H9 (cell line): ENCODE results near the gene NLRP5. TPM values are rescaled to one million over a fixed set of nuclear protein-coding genes. Genes with fewer than 3 reads are reported as not detected.

Experiments used
- DNase-seq: peaks from one replicate; pipeline ENCODE4 v3.0.0-alpha.2; 2017
- H2AFZ ChIP-seq: one replicate; pipeline ENCODE4 v1.6.1; 2013; ENCODE audit warnings: mild to moderate bottlenecking, low read length, control low read depth, moderate library complexity
- H2AK5ac ChIP-seq: 2 replicates; pipeline ENCODE4 v1.6.1; 2013; ENCODE audit warnings: low read length, control low read depth, mixed read lengths; ENCODE audit not compliant: insufficient read length
- H2BK120ac ChIP-seq: one replicate; pipeline ENCODE4 v1.6.1; 2013; ENCODE audit warnings: low read depth, mild to moderate bottlenecking, low read length, control low read depth, inconsistent platforms; ENCODE audit not compliant: poor library complexity, severe bottlenecking
- H2BK12ac ChIP-seq: 2 replicates; pipeline ENCODE4 v1.6.1; 2013; ENCODE audit warnings: low read length, control low read depth, mixed read lengths, low read depth; ENCODE audit not compliant: insufficient read length
- H2BK15ac ChIP-seq: 2 replicates; pipeline ENCODE4 v1.6.1; 2013; ENCODE audit warnings: low read depth, low read length, control low read depth
- H2BK20ac ChIP-seq: one replicate; pipeline ENCODE4 v1.6.1; 2013; ENCODE audit warnings: low read depth, mild to moderate bottlenecking, low read length, control low read depth, inconsistent platforms; ENCODE audit not compliant: poor library complexity, severe bottlenecking
- H2BK5ac ChIP-seq: 2 replicates; pipeline ENCODE4 v1.6.1; 2013; ENCODE audit warnings: low read length, control low read depth, mixed read lengths; ENCODE audit not compliant: insufficient read length
- H3K14ac ChIP-seq: 2 replicates; pipeline ENCODE4 v1.6.1; 2013; ENCODE audit warnings: low read length, control low read depth; ENCODE audit not compliant: insufficient read depth
- H3K18ac ChIP-seq: 2 replicates; pipeline ENCODE4 v1.6.1; 2013; ENCODE audit warnings: low read depth, mild to moderate bottlenecking, mixed read lengths, low read length, control low read depth; ENCODE audit not compliant: insufficient read length
- H3K23ac ChIP-seq: 2 replicates; pipeline ENCODE4 v1.6.1; 2013; ENCODE audit warnings: low read length, control low read depth, mixed read lengths, low read depth; ENCODE audit not compliant: insufficient read length
- H3K23me2 ChIP-seq: 2 replicates; pipeline ENCODE4 v1.6.1; 2013; ENCODE audit warnings: low read depth, mild to moderate bottlenecking, mixed read lengths, low read length, control low read depth; ENCODE audit not compliant: insufficient read length, poor library complexity, severe bottlenecking
- H3K27ac ChIP-seq: 2 replicates; pipeline ENCODE4 v1.5.1; 2013; ENCODE audit warnings: low read length, control low read depth, mixed read lengths, low read depth; ENCODE audit not compliant: insufficient read length
- H3K27me3 ChIP-seq: 2 replicates; pipeline ENCODE4 v1.6.1; 2013; ENCODE audit warnings: low read length, control low read depth, inconsistent platforms; ENCODE audit not compliant: insufficient read depth
- H3K4ac ChIP-seq: 2 replicates; pipeline ENCODE4 v1.6.1; 2013; ENCODE audit warnings: low read depth, mild to moderate bottlenecking, control low read depth, inconsistent platforms, low read length, moderate library complexity
- H3K4me1 ChIP-seq: 2 replicates; pipeline ENCODE4 v1.6.1; 2013; ENCODE audit warnings: low read length, control low read depth, inconsistent platforms; ENCODE audit not compliant: insufficient read depth
- H3K4me2 ChIP-seq: 2 replicates; pipeline ENCODE4 v1.6.1; 2013; ENCODE audit warnings: low read length, control low read depth, mixed read lengths; ENCODE audit not compliant: insufficient read length, insufficient read depth
- H3K56ac ChIP-seq: 2 replicates; pipeline ENCODE4 v1.6.1; 2013; ENCODE audit warnings: low read depth, mild to moderate bottlenecking, mixed read lengths, low read length, control low read depth; ENCODE audit not compliant: insufficient read length
- H3K79me1 ChIP-seq: 2 replicates; pipeline ENCODE4 v1.6.1; 2013; ENCODE audit warnings: low read depth, mild to moderate bottlenecking, moderate library complexity, low read length, control low read depth, inconsistent platforms; ENCODE audit not compliant: insufficient read depth, poor library complexity, severe bottlenecking
- H3K79me2 ChIP-seq: 2 replicates; pipeline ENCODE4 v1.6.1; 2013; ENCODE audit warnings: low read length, control low read depth, inconsistent platforms; ENCODE audit not compliant: insufficient read depth
- H3K9ac ChIP-seq: 2 replicates; pipeline ENCODE4 v1.6.1; 2013; ENCODE audit warnings: low read length, control low read depth, mixed read lengths; ENCODE audit not compliant: insufficient read length; ENCODE audit errors: extremely low read depth
- H3K9me3 ChIP-seq: one replicate; pipeline ENCODE4 v1.6.1; 2013; ENCODE audit warnings: low read depth, low read length, inconsistent platforms; ENCODE audit not compliant: control insufficient read depth
- H3T11ph ChIP-seq: one replicate; pipeline ENCODE4 v1.6.1; 2013; ENCODE audit warnings: mild to moderate bottlenecking, low read length, control low read depth, inconsistent platforms
- H4K20me1 ChIP-seq: one replicate; pipeline ENCODE4 v1.6.1; 2013; ENCODE audit not compliant: control insufficient read depth, insufficient read length, insufficient read depth
- H4K5ac ChIP-seq: 2 replicates; pipeline ENCODE4 v1.6.1; 2013; ENCODE audit warnings: low read depth, mild to moderate bottlenecking, mixed read lengths, low read length, control low read depth; ENCODE audit not compliant: insufficient read length
- H4K8ac ChIP-seq: replicated peaks from 2 replicates; pipeline ENCODE4 v1.6.1; 2013; ENCODE audit warnings: low read length, control low read depth, mixed read lengths, low read depth; ENCODE audit not compliant: insufficient read length
- H4K91ac ChIP-seq: 2 replicates; pipeline ENCODE4 v1.6.1; 2013; ENCODE audit warnings: low read depth, mild to moderate bottlenecking, moderate library complexity, mixed read lengths, low read length, control low read depth; ENCODE audit not compliant: insufficient read length
- H3K27ac Mint-ChIP-seq, 3 experiments: 2 replicates in 2 of 3; 3 replicates in 1 of 3; pipeline ENCODE4 v1.8.0; 2020 to 2021; ENCODE audit warnings: mixed read lengths in 3 of 3, mild to moderate bottlenecking in 1 of 3, moderate library complexity in 1 of 3
- H3K27me3 Mint-ChIP-seq: 2 replicates; pipeline ENCODE4 v1.8.0; 2021; ENCODE audit warnings: low read depth, mild to moderate bottlenecking, moderate library complexity, mixed read lengths
- H3K36me3 Mint-ChIP-seq, 3 experiments: 2 replicates in 2 of 3; 3 replicates in 1 of 3; pipeline ENCODE4 v1.8.0; 2020 to 2021; ENCODE audit warnings: low read depth in 3 of 3, mixed read lengths in 3 of 3; ENCODE audit not compliant: insufficient read depth in 1 of 3
- H3K4me1 Mint-ChIP-seq, 2 experiments: 2 replicates each; pipeline ENCODE4 v1.8.0; 2020; ENCODE audit warnings: mixed read lengths in 2 of 2
- H3K4me3 Mint-ChIP-seq, 2 experiments: 2 replicates in 1 of 2; 3 replicates in 1 of 2; pipeline ENCODE4 v1.8.0; 2020 to 2021; ENCODE audit warnings: mild to moderate bottlenecking in 2 of 2, mixed read lengths in 2 of 2, moderate library complexity in 1 of 2
- H3K9me3 Mint-ChIP-seq, 2 experiments: 2 replicates in 1 of 2; 3 replicates in 1 of 2; pipeline ENCODE4 v1.8.0; 2020; ENCODE audit warnings: mild to moderate bottlenecking in 2 of 2, mixed read lengths in 2 of 2, moderate library complexity in 1 of 2
- CTCF ChIP-seq: fragments of 200-600 bp; sonication (generic); conservative IDR thresholded peaks from 3 replicates; pipeline ENCODE4 v1.8.0; 2021; ENCODE audit warnings: antibody characterized with exemption, mild to moderate bottlenecking
- WGBS: extraction: QIAGEN DNeasy Blood & Tissue Kit; methylation state at CpG from one replicate; pipeline ENCODE4 v1.1.7; 2013; ENCODE audit warnings: missing lambda C conversion rate, low lambda C conversion rate, mixed read lengths; ENCODE audit not compliant: insufficient read length; ENCODE audit errors: extremely low coverage; 5-methylcytosine and 5-hydroxymethylcytosine counted together
- total RNA-seq: library from RNA; stranded (reverse); gene quantifications from 2 replicates; pipeline ENCODE4 v1.2.1, GENCODE V29; 2021

NLRP5 gene
- total RNA-seq, 1 experiment from 2014 or later = not detected

GRCh38 chr19:55985254-55985653 lies 1.3 kb upstream of the NLRP5 start:
- Histone ChIP-seq H4K20me1 (no peaks in the 10 kb centered on the region), H2BK15ac (no peak overlapping the region), H4K91ac (no peak overlapping the region), H3K18ac (no peak overlapping the region), H2BK12ac (no peak overlapping the region), H2AFZ (no peak overlapping the region), H3K79me1 (no peaks in the 10 kb centered on the region), H3K27ac (no peak overlapping the region), H3T11ph (no peak overlapping the region), H3K14ac (no peak overlapping the region), H3K4me1 (no peaks in the 10 kb centered on the region), H2AK5ac (no peak overlapping the region), H3K56ac (no peak overlapping the region), H3K23ac (no peak overlapping the region), H3K4me2 (no peak overlapping the region), H3K4ac (no peak overlapping the region), H4K8ac (no peak overlapping the region), H3K79me2 (no peaks in the 10 kb centered on the region), H2BK20ac (no peak overlapping the region), H3K9me3 (peaks cover 76% of the 10 kb centered on the region), H3K9ac (no peak overlapping the region), H2BK5ac (no peak overlapping the region), H2BK120ac (no peak overlapping the region), H3K27me3 (no peaks in the 10 kb centered on the region), H3K23me2 (no peaks in the 10 kb centered on the region), H4K5ac (no peak overlapping the region)
- TF ChIP-seq CTCF = no peak
- Mint-ChIP-seq H3K9me3 (peaks cover 90 to 91% of the 10 kb centered on the region in 2 experiments), H3K4me3 (no peak overlapping the region), H3K36me3 (peaks cover 3 to 21% (median 4%) of the 10 kb centered on the region in 3 experiments; a peak in 6 of 7 replicates), H3K27ac (no peak overlapping the region), H3K4me1 (no peaks in the 10 kb centered on the region), H3K27me3 (no peaks in the 10 kb centered on the region; the same call in 1 of the 2 replicates)
- DNase-seq = no peak
- no CpG with 5 or more reads among the region's 1 CpG for WGBS
